ENCODE measurements around the gene NTSR1.

NTSR1 gene

DNA sequence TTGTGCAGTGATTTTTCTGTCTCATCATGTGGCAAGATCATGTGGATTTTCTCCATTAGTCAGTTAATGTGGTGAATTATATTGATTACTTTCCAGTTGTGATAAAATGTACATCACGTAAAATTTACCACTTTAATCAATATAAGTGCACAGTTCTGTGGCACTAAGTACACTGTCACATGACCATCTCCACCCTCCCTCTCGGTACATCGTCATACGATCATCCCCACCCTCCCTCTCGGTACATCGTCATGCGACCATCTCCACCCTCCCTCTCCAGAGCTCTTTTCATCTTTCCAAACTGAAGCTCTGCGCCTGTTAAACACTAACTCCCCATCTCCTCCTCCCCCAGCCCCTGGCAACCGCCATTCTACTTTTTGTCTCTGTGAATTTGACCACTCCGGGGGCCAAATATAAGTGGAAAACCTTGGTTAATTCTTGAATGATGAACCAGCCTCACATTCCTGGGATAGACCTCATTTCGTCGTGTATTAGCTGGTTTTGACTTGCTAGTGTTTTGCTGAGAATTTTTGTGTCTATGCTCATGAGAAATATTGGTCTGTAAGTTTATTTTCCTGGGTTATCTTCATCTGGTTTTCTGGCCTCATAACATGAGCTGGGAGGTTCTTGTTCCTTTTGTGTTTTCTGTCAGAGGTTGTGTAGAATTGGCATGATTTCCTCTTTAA, 10.8 kb downstream of the NTSR1 start:
- no peak for TF ChIP-seq REST (IDR thresholded peaks at IDR 0.05; ENCODE audit: insufficient read depth in 1 of 2, low read depth in 2 of 2, low read length in 2 of 2)
- TF ChIP-seq SIN3A (IDR thresholded peaks at IDR 0.05; ENCODE audit: borderline replicate concordance, insufficient read depth, low read length), result no peak
- no peak for TF ChIP-seq FOXP2 (optimal IDR thresholded peaks at IDR 0.05; ENCODE audit: borderline replicate concordance, extremely low read depth, extremely low read length, insufficient read depth)
- TF ChIP-seq POLR2AphosphoS5 (IDR thresholded peaks at IDR 0.05; ENCODE audit: low read depth, low read length), result no peak
- no peak for TF ChIP-seq TAF1 (IDR thresholded peaks at IDR 0.05; ENCODE audit: borderline replicate concordance, insufficient read depth, low read length)

GRCh38 chr20:62721511-62722370, 13.1 kb downstream of the NTSR1 start:
- TF ChIP-seq REST (IDR thresholded peaks at IDR 0.05; ENCODE audit: insufficient read depth in 1 of 2, low read depth in 2 of 2, low read length in 2 of 2), result no peak
- TF ChIP-seq POLR2AphosphoS5 (IDR thresholded peaks at IDR 0.05; ENCODE audit: low read depth, low read length), result no peak
- no peak for TF ChIP-seq TAF1 (IDR thresholded peaks at IDR 0.05; ENCODE audit: borderline replicate concordance, insufficient read depth, low read length)
- no peak for TF ChIP-seq FOXP2 (optimal IDR thresholded peaks at IDR 0.05; ENCODE audit: borderline replicate concordance, extremely low read depth, extremely low read length, insufficient read depth)
- TF ChIP-seq SIN3A (IDR thresholded peaks at IDR 0.05; ENCODE audit: borderline replicate concordance, insufficient read depth, low read length), result no peak

GRCh38 chr20:62722627-62723026, 14.0 kb downstream of the NTSR1 start:
- TF ChIP-seq FOXP2 (optimal IDR thresholded peaks at IDR 0.05; ENCODE audit: borderline replicate concordance, extremely low read depth, extremely low read length, insufficient read depth), result no peak
- TF ChIP-seq POLR2AphosphoS5 (IDR thresholded peaks at IDR 0.05; ENCODE audit: low read depth, low read length), result no peak
- TF ChIP-seq TAF1 (IDR thresholded peaks at IDR 0.05; ENCODE audit: borderline replicate concordance, insufficient read depth, low read length), result no peak
- no peak for TF ChIP-seq REST (IDR thresholded peaks at IDR 0.05; ENCODE audit: insufficient read depth in 1 of 2, low read depth in 2 of 2, low read length in 2 of 2)

DNA sequence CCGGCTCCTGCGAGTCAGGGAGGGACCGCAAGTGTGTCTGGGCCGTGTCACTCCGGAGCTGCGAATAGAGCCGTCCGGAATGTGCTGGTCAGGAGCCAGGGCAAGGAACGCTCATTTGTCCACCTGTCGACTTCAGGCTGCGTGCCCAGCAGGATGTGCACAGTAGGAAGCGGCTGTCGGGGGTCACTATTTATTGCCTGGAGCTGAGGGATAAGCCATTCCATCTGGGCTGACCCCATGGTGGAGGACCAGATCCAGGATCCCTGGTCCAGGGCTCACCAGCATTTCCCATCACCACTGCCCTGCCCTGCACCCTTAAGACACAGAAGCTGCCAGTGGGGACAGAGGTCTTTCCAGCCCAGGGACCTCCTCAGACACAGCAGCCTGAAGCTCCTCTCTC, 14.7 kb downstream of the NTSR1 start:
- TF ChIP-seq TAF1 (IDR thresholded peaks at IDR 0.05; ENCODE audit: borderline replicate concordance, insufficient read depth, low read length) (no peak), FOXP2 (optimal IDR thresholded peaks at IDR 0.05; ENCODE audit: borderline replicate concordance, extremely low read depth, extremely low read length, insufficient read depth) (peak; percentile 14)

- TF ChIP-seq FOXP2 (optimal IDR thresholded peaks at IDR 0.05; ENCODE audit: borderline replicate concordance, extremely low read depth, extremely low read length, insufficient read depth), result no peak
- TF ChIP-seq SIN3A (IDR thresholded peaks at IDR 0.05; ENCODE audit: borderline replicate concordance, insufficient read depth, low read length), result no peak
- TF ChIP-seq TAF1 (IDR thresholded peaks at IDR 0.05; ENCODE audit: borderline replicate concordance, insufficient read depth, low read length), result no peak
- no peak for TF ChIP-seq POLR2AphosphoS5 (IDR thresholded peaks at IDR 0.05; ENCODE audit: low read depth, low read length)
- TF ChIP-seq REST (IDR thresholded peaks at IDR 0.05; ENCODE audit: insufficient read depth in 1 of 2, low read depth in 2 of 2, low read length in 2 of 2), result no peak
Measured at GRCh38 chr20:62723768-62724450, 15.3 kb downstream of the NTSR1 start.
